Stimulated activated CD4-positive, alpha-beta T cell treated with anti-CD3 and anti-CD28 coated beads, Interleukin-2, amount 100 ng/mL, for 4 hours (primary cell): ENCODE data around the gene EPHA2.

Experiments
- DNase-seq: peaks from one replicate; pipeline ENCODE4 v3.0.0-alpha.2; 2020; ENCODE audit warnings: low read depth

EPHA2 gene

GRCh38 chr1:16149702-16150488 lies 6.0 kb downstream of the EPHA2 start:
- no peak for DNase-seq

- DNase-seq, result no peak
Observed at GRCh38 chr1:16149146-16149545, 6.7 kb downstream of the EPHA2 start.

GRCh38 chr1:16148329-16149092 lies 7.4 kb downstream of the EPHA2 start:
- DNase-seq, result no peak

GRCh38 chr1:16147156-16147926 lies 8.5 kb downstream of the EPHA2 start:
- DNase-seq, result no peak

GRCh38 chr1:16146279-16147155 lies 9.4 kb downstream of the EPHA2 start:
- no peak for DNase-seq

- no peak for DNase-seq
Observed at GRCh38 chr1:16145662-16146278, 10.1 kb downstream of the EPHA2 start.

GRCh38 chr1:16145030-16145661 lies 10.7 kb downstream of the EPHA2 start:
- DNase-seq, result no peak

- DNase-seq, result no peak
Observed at GRCh38 chr1:16144325-16145029, 11.4 kb downstream of the EPHA2 start.

- DNase-seq, result no peak
Observed at GRCh38 chr1:16143566-16144324, 12.1 kb downstream of the EPHA2 start.

- DNase-seq, result no peak
Observed at GRCh38 chr1:16143005-16143565, 12.8 kb downstream of the EPHA2 start.

- no peak for DNase-seq
Observed at GRCh38 chr1:16142383-16142995, 13.4 kb downstream of the EPHA2 start.

- no peak for DNase-seq
Observed at GRCh38 chr1:16141573-16142336, 14.1 kb downstream of the EPHA2 start.

- no peak for DNase-seq
Observed at GRCh38 chr1:16140068-16140596, 15.7 kb downstream of the EPHA2 start.

GRCh38 chr1:16139473-16139962 lies 16.4 kb downstream of the EPHA2 start:
- DNase-seq, result no peak

- DNase-seq, result no peak
Observed at GRCh38 chr1:16138772-16139221, 17.1 kb downstream of the EPHA2 start.

- DNase-seq, result no peak
Observed at GRCh38 chr1:16137890-16138467, 17.9 kb downstream of the EPHA2 start.

GRCh38 chr1:16135501-16135900 lies 20.4 kb downstream of the EPHA2 start:
- no peak for DNase-seq
